Measurements from ENCODE around the gene DCANP1.
A peak's percentile ranks its signal among the peaks of the same experiment; 100 is the strongest.

Gene DCANP1

GRCh38 chr5:135439231-135440205 lies 7.6 kb downstream of the DCANP1 start:
- DNase-seq: no peak

DNA sequence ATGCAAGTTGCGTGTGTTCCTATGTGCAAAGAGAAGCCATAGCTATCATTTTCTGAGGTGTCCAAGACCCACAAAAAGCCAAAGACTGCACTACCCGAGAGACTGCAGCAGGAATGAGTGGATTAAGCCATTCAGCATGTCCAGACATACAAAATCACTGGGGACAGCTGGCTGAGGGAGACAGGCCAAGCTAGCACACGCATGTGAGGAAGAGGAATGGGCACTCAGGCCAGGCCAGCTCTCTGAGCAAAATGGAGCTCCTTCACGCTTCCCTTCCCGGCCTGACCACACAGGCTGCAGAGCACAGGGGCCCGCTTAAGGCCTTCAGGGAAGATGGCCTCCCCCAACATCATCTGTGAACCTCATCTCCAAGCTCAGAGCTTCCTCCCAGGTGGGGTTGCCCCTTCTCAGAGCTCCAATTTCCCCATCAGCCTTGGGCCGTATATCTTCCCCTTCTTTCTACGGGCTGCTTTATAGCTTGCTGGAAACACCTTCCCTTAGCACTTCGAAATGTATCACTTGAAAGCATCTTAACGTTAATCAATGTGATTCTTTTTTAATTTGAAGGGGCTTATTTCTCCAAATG lies 8.4 kb downstream of the DCANP1 start:
- DNase-seq: no peak

DNA sequence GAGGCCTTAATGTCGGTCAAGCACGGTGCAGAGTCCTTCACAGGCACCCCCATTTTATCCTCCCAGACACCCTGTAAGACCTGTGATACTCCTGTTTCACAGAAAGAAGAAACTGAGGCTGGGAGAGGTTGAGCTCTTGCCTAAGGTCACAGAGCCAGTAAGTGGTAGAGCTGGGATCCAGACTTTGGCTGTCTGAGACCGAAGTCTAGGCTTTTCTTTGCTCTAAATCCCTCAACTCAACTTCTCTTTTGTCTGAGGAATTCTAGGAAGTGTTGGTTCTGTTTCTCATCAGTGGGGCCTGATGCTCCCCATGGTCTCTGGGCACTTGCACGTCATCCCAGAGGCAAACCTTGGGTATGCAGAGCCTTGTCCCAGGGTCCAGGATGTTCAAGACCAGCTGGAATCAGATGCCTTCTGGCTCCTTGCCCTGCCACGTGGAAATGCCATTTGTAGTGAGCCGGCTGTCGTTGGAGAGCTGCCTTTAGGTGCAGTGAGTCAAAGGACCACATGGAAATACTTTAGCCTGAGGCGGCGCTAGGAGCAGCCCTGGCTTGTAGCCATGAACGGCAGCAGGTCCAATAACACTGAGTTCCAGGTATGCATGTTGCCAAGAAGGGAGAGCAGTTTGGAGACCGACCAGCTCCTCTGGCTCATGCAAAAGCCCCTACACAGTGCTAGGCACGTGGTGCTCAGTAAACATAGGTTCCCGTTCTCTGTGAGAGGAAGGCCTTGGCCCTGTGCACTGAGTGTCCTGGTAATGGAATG lies 9.2 kb downstream of the DCANP1 start:
- no peak for DNase-seq

DNA sequence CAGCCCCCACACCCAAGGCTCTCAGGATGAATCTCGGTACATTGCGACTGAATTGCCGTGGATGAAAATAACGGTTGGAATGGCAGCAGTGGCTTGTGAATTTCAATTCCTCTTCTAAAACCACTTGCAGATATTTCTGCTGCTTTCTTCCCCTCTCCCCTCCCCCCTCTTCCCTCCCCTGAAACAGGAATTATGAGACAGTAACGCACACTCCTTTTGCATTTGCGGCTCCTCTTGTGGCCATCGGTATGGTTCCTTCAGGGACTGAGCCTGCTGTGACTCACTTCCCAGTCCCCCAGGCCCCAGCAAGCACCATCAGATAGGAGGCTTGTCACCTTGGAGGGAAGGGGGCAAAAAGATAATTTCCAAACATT lies 9.7 kb downstream of the DCANP1 start:
- peak; percentile 49 for DNase-seq

- no peak for DNase-seq
Observed at GRCh38 chr5:135436951-135437418, 10.2 kb downstream of the DCANP1 start.

DNA sequence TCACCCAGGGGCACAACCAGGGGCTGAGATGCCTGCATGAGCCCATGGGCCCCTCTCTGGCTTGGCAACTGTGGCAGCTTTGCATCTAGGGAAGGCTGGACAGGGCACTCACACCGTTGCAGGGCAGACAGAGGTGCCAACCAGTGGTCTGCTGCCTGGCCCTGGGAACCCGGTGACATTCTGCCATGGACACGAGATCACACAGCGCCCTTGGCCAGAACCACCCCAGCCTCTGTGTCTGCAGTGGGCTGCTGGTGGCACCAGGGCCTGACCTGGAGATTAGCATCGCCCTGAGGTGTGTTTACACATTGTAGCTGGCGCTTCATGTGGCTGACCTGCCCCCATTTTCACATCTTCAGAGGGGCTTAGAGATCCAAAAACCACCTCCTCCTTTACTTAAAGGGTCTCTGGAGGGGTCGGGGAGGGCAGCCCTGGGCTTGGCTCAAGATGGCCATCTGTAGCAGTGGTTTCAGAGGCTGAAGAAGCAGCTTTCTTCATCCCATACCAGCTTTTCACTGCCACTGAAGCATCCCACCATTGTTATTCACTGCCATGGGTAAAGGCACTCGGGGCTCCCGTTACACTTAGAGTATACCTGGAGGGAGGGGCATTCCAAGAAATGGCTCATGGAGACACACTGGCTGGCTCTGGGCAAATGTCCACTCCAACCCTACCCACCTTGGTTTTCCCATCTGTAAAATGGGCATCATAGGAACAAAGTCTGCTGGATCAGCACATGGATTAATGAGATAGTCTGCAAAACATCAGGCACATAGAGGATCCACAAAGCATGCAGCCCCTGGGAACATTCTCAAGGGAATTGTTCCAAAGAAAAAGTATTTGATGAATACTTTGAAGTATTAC lies 11.4 kb downstream of the DCANP1 start:
- DNase-seq: no peak

GRCh38 chr5:135434591-135435466 lies 12.3 kb downstream of the DCANP1 start:
- no peak for DNase-seq

- DNase-seq: no peak
Observed at GRCh38 chr5:135433681-135434426, 13.3 kb downstream of the DCANP1 start.

DNA sequence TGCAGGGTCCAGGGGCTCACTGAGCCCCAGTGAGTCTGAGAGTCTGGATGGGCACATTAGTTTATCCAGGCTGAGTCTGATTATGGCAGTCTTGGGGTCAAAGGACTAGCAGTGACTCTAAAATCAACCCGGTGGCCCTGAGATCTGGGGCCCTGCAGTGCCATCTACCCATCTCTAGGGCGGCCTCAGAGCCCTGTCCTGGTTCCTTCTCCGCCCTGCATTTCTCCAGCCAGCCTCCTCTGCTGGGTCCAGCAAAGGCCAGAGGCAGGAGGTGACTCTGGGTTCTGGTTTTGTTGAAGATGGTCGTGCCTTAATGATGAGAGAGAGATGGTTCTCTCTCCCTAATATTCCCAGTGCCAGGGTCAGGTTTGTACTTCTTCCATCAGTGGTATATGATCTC lies 15.0 kb downstream of the DCANP1 start:
- no peak for DNase-seq

DNA sequence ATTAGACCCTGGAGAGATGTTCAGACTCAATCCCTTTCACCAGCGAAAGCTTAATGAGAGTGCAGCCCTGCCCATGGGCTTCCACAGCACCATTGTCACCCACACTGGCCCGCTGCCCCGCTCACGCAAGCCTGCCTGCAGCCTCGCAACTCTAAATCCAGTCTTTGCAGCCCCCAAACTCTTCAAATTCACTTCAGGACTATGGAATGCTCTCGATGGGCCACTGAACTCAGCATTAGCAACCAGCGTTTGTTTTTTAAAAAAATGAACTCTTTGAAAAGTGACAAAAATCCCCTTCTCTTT lies 17.1 kb downstream of the DCANP1 start:
- DNase-seq: no peak

DNA sequence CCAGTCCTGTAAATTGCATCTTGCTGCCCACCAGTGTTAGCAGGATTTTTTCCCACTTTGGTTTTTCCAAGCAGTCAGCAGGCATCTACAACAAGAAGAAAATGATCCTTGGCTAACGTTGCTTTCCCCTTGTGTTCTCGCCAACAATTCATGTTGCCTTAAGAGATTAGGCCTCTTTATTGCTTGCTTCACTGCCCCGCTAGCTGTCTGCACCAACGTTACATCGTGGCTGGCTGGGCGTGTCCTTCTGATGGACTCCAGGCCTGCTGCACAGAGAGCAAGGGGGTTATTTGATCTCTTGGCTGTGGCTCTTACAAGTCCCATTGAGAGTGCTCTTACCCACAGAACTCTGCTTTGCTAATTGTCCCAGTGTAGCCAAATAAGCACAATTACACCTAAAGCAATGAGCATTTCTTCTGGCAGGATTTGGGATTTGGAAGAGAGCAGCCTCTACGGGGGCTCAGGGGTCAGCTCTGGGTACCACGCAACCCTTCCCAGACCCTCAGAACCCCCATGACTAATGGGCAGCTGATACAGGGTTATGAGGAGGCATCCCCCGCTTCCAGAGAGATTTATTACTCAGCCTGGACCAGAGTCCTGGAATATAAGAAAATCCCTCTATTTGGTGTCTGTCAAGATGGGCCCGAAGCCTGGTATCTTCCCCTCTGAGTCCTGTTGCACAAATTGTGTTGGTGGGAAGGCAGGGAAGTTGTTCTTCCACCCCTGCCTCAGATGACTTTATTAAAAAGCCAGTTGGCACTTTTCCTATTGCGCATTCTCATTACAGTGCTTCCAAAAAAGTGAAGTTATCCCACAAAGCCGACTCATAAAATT lies 17.6 kb downstream of the DCANP1 start:
- no peak for DNase-seq

DNA sequence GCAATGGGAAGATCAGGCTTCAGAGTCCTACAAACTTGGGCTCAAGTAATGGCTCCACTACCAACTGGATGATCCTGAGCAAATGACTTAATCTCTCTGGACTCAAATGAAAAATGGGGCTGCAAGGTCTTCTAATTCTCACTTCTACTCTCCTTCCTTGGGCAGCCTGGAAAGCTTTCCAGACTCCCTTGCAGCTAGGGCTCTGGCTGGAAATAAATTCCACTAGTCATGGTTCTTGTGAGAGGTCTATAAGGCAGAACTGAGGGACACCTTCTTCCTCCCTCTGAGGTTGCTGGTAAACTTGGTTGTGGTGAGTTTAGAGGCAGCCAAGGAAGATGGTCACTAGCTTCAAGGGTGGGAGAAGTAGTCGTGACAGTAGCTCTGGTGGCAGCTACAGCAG lies 18.6 kb downstream of the DCANP1 start:
- no peak for DNase-seq

DNA sequence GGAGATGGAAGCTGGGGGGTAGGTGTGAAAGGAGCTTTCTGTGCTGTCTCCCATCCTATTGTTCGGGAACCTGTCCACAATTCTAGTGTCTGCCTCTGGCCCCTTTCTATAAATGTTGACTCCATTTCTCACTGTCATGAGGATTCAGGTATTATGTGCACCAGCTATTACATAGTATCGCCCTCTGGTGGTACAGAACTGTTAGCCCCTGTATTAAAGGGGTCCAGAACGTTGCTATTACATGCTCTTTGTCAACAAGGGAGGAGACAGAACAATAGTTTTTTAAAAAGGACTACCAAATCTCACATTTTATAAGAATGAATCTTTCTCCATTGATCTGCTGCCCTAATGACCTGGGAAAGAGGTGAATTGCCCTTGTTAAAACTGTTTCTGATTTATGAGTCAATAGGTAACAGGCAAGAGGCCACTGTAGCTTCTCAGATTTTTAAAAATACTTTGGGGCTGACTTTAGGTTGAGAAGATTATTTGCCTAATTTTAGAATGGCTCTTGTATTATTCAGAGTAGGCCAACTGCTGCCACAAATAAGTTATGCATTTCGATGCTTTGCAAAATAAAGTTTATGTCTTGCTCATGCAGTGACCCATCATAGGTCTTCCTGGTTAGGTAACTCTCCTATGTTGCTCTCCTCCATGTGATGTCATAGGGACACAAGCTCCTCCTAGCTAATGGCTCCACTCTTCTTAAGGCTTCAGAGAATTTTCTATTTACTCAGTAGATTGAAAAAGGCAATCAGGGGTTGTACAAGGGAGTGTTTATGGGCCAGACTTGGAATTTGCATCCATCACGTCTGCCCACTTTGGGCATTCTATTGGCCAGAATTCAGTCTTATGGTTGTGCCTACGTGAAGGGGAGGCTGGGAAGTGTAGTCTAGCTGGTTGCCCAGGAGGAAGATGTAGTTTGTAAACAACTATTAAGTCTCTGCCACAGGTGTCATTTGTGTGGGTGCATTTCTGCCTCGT lies 20.8 kb downstream of the DCANP1 start:
- no peak for DNase-seq

DNA sequence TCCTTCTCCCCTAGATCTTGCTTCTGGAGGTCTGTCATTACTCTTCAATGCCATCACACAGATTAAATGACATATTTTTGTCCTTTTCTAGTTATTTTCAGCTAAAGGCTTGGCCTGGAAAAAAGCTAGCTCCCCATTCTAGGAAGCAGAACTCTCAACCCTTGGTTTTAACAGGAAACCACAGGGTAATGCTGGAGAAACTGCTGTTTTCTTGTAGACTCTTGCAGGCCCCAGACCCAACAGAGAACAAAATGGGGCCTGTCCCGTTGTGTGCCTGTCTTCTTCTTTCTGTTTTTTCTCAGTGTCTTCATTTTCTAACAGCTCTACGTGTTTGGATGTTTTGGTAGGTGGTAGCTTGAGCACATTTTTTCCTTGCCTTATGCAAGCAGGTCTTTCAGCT lies 21.5 kb downstream of the DCANP1 start:
- DNase-seq: no peak

- DNase-seq: no peak
Observed at GRCh38 chr5:135423846-135424168, 23.3 kb downstream of the DCANP1 start.

- DNase-seq: no peak
Observed at GRCh38 chr5:135423146-135423845, 23.9 kb downstream of the DCANP1 start.

DNA sequence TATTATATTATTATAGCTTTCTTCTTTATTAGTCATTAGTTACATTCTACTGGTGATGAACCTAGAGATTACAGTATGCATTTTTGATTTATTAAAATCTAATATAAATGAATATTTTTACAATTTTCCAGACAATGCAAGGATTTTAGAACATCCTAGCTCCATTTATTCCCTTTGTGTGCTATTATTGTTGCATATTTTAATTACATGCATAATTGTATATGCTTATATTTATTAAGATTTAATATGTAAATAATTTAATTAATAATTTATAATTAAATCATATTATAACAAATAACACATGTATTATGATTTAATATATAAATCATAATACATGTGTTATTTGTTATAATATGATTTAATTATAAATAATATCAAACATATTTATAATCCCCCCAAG lies 24.7 kb downstream of the DCANP1 start:
- DNase-seq: no peak

DNA sequence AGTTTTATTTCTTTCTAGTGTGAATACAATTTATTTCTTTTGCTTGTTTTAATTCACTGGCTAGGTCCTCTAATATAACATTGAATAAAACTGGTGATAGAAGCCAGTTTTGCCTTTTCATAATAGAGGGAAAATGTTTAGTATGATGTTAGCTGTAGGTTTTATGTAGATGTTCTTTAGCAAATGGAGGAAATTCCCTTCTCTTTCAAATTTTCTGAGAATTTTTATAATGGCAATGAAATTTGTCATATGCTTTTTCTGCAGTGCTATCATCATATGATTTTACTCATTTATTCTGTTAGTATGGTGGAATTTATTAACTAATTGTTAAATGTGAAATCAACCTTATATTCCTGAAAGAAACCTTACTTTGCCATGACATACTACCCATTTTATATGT lies 30.1 kb downstream of the DCANP1 start:
- no peak for DNase-seq
